K562 (cell line): ENCODE data around the gene CALU. TPM values are rescaled to one million over a fixed set of nuclear protein-coding genes. Genes with fewer than 3 reads are reported as not detected.

Experiments used
- BMI1 ChIP-seq: fragments of 150-350 bp; IDR thresholded peaks from 2 replicates; pipeline ENCODE4 v1.6.1; 2014; ENCODE audit warnings: low read length
- CAMTA2 ChIP-seq: fragments of 250-450 bp; sonication (Bioruptor Pico); conservative IDR thresholded peaks from 2 replicates; pipeline ENCODE4 v1.5.1; 2022
- EZH2 ChIP-seq: IDR thresholded peaks from 2 replicates; pipeline ENCODE4 v1.6.1; 2012; ENCODE audit warnings: low read depth, mild to moderate bottlenecking, inconsistent platforms, low read length, borderline replicate concordance
- FOXK2 ChIP-seq, 2 experiments: fragments of 450-650 bp; IDR thresholded peaks in 1 of 2; conservative IDR thresholded peaks in 1 of 2; 2 replicates each; pipeline ENCODE4 v1.6.1; 2016; ENCODE audit warnings: low read depth in 2 of 2, mild to moderate bottlenecking in 1 of 2
- HMG20A ChIP-seq: fragments of 450-650 bp; formaldehyde crosslinking; conservative IDR thresholded peaks from 2 replicates; pipeline ENCODE4 v1.4.0; 2020; ENCODE audit warnings: mild to moderate bottlenecking, mixed read lengths
- HMGN3 ChIP-seq: IDR thresholded peaks from 2 replicates; pipeline ENCODE4 v1.6.1; 2011; ENCODE audit warnings: borderline replicate concordance, low read depth, mild to moderate bottlenecking, mixed read lengths, low read length; ENCODE audit not compliant: insufficient read length; ENCODE audit errors: extremely low read depth
- LEF1 ChIP-seq: fragments of 450-650 bp; IDR thresholded peaks from 2 replicates; pipeline ENCODE4 v1.6.1; 2016; ENCODE audit warnings: mild to moderate bottlenecking
- MAFG ChIP-seq: fragments of 450-650 bp; conservative IDR thresholded peaks from 2 replicates; pipeline ENCODE4 v1.6.1; 2016; ENCODE audit warnings: missing genetic modification characterization, missing compliant biosample characterization
- SIX5 ChIP-seq, 2 experiments: IDR thresholded peaks; 2 replicates each; pipeline ENCODE4 v1.6.1; 2011; ENCODE audit warnings: low read length in 2 of 2, borderline replicate concordance in 1 of 2, low read depth in 1 of 2, mild to moderate bottlenecking in 1 of 2, moderate library complexity in 1 of 2; ENCODE audit not compliant: insufficient read depth in 1 of 2
- TAL1 ChIP-seq: fragments of 450-650 bp; IDR thresholded peaks from 2 replicates; pipeline ENCODE4 v1.6.1; 2016; ENCODE audit warnings: mild to moderate bottlenecking
- ZEB2 ChIP-seq: fragments of 450-650 bp; IDR thresholded peaks from 2 replicates; pipeline ENCODE4 v1.6.1; 2016
- ZNF133 ChIP-seq: fragments of 250-450 bp; sonication (Bioruptor Pico); IDR thresholded peaks from 2 replicates; pipeline ENCODE4 v1.4.0; 2020; ENCODE audit warnings: mild to moderate bottlenecking
- ZNF780A ChIP-seq: fragments of 250-450 bp; sonication (Bioruptor Pico); IDR thresholded peaks from 2 replicates; pipeline ENCODE4 v1.5.0; 2021; ENCODE audit warnings: mild to moderate bottlenecking
- polyA plus RNA-seq, 8 experiments: library from polyadenylated mRNA; depleted of rRNA in 4 of 8; stranded (reverse) in 5 of 8; unstranded in 3 of 8; fragments of >200 nt; fragmentation: Nextera tagmentation in 2 of 8; fragmentation: Illumina TruSeq in 1 of 8; extraction: Ambion mirVana in 2 of 8; extraction: Trizol in 1 of 8; gene quantifications; 2 replicates each; pipeline versions ENCODE4 v1.2.1 to v1.2.3, GENCODE V29; 2011 to 2014; ENCODE audit warnings: inconsistent platforms in 1 of 8, missing spikeins in 1 of 8
- total RNA-seq, 7 experiments: library from RNA; depleted of rRNA in 6 of 7; stranded (reverse); fragments of >200 nt in 6 of 7; fragmentation: Illumina TruSeq in 2 of 7; extraction: Trizol in 2 of 7; gene quantifications; 2 replicates each; pipeline versions ENCODE4 v1.2.1 to v1.2.3, GENCODE V29; 2011 to 2021; ENCODE audit warnings: low replicate concordance in 1 of 7
- TF ChIP-seq, protein P1 (sequence below): fragments of 450-650 bp; IDR thresholded peaks from 2 replicates; pipeline ENCODE4 v1.6.1; 2014; ENCODE audit warnings: low read depth, mild to moderate bottlenecking, moderate library complexity, borderline replicate concordance
- TF ChIP-seq, protein P2 (sequence below): sonication (generic); formaldehyde crosslinking; IDR thresholded peaks from 2 replicates; pipeline ENCODE4 v1.8.0; 2022; ENCODE audit warnings: mild to moderate bottlenecking, missing genetic modification reagents, borderline replicate concordance
- TF ChIP-seq, protein P3 (sequence below): sonication (generic); formaldehyde crosslinking; IDR thresholded peaks from 2 replicates; pipeline ENCODE4 v1.9.0; 2022; ENCODE audit warnings: mild to moderate bottlenecking, missing genetic modification reagents
- TF ChIP-seq, protein P4 (sequence below): sonication (generic); formaldehyde crosslinking; IDR thresholded peaks from 2 replicates; pipeline ENCODE4 v1.8.0; 2022; ENCODE audit warnings: missing genetic modification reagents, mild to moderate bottlenecking, moderate library complexity, borderline replicate concordance

CALU gene
- total and polyA plus RNA-seq, 9 of the 15 experiments (the other 6 are each of a cell fraction or from before 2014, with no cell fraction given), result 166 to 286 (median 215) TPM

GRCh38 chr7:128783143-128783861 is 44.1 kb downstream of the CALU start (continued):
- TF ChIP-seq LEF1, result no peak
- TF ChIP-seq FOXK2 (conservative IDR thresholded peaks at IDR 0.05 in 1 of 2, IDR thresholded peaks at IDR 0.05 in 1 of 2; ENCODE audit: low read depth in 2 of 2), result peak in 1 of 2 experiments; percentile 77; a peak in 2 of 4 replicates
- TF ChIP-seq CAMTA2 (CRISPR knock-in tag), result no peak
- TF ChIP-seq, protein P1, sequence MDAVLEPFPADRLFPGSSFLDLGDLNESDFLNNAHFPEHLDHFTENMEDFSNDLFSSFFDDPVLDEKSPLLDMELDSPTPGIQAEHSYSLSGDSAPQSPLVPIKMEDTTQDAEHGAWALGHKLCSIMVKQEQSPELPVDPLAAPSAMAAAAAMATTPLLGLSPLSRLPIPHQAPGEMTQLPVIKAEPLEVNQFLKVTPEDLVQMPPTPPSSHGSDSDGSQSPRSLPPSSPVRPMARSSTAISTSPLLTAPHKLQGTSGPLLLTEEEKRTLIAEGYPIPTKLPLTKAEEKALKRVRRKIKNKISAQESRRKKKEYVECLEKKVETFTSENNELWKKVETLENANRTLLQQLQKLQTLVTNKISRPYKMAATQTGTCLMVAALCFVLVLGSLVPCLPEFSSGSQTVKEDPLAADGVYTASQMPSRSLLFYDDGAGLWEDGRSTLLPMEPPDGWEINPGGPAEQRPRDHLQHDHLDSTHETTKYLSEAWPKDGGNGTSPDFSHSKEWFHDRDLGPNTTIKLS, result peak; percentile 98
- no peak for TF ChIP-seq MAFG (tag)
- TF ChIP-seq BMI1, result no peak
- TF ChIP-seq HMG20A (CRISPR knock-in tag), result no peak
- TF ChIP-seq TAL1, result peak; percentile 53
- TF ChIP-seq SIX5 (IDR thresholded peaks at IDR 0.05; ENCODE audit: borderline replicate concordance in 1 of 2, insufficient read depth in 1 of 2, low read depth in 1 of 2, low read length in 2 of 2), result no peak
- TF ChIP-seq, protein P2, sequence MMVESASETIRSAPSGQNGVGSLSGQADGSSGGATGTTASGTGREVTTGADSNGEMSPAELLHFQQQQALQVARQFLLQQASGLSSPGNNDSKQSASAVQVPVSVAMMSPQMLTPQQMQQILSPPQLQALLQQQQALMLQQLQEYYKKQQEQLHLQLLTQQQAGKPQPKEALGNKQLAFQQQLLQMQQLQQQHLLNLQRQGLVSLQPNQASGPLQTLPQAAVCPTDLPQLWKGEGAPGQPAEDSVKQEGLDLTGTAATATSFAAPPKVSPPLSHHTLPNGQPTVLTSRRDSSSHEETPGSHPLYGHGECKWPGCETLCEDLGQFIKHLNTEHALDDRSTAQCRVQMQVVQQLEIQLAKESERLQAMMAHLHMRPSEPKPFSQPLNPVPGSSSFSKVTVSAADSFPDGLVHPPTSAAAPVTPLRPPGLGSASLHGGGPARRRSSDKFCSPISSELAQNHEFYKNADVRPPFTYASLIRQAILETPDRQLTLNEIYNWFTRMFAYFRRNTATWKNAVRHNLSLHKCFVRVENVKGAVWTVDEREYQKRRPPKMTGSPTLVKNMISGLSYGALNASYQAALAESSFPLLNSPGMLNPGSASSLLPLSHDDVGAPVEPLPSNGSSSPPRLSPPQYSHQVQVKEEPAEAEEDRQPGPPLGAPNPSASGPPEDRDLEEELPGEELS, result no peak
- TF ChIP-seq ZNF780A, result no peak
- TF ChIP-seq, protein P3, sequence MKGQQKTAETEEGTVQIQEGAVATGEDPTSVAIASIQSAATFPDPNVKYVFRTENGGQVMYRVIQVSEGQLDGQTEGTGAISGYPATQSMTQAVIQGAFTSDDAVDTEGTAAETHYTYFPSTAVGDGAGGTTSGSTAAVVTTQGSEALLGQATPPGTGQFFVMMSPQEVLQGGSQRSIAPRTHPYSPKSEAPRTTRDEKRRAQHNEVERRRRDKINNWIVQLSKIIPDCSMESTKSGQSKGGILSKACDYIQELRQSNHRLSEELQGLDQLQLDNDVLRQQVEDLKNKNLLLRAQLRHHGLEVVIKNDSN, result no peak
- TF ChIP-seq ZNF133 (CRISPR knock-in tag), result no peak
- TF ChIP-seq EZH2, result no peak
- no peak for TF ChIP-seq HMGN3
- no peak for TF ChIP-seq ZEB2
- TF ChIP-seq, protein P4, sequence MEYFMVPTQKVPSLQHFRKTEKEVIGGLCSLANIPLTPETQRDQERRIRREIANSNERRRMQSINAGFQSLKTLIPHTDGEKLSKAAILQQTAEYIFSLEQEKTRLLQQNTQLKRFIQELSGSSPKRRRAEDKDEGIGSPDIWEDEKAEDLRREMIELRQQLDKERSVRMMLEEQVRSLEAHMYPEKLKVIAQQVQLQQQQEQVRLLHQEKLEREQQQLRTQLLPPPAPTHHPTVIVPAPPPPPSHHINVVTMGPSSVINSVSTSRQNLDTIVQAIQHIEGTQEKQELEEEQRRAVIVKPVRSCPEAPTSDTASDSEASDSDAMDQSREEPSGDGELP (CRISPR knock-in tag), result peak; percentile 88
